Muscle of arm (tissue), 12 donors: ENCODE data around the gene PHRF1. TPM values are rescaled to one million over a fixed set of nuclear protein-coding genes. Genes with fewer than 3 reads are reported as not detected.

Source experiments
- DNase-seq: peaks from one replicate; pipeline ENCODE4 v3.0.0-alpha.2; 2013
- polyA plus RNA-seq, 12 donors: library from polyadenylated mRNA; unstranded; fragments of 120-200 nt; gene quantifications; one replicate each; pipeline ENCODE4 v1.2.1, GENCODE V29; 2013; ENCODE audit not compliant: insufficient read length in 12 of 12

PHRF1 gene
- polyA plus RNA-seq, 12 donors = 13.6 to 31.4 (median 14.8) TPM; not detected in 1

DNA sequence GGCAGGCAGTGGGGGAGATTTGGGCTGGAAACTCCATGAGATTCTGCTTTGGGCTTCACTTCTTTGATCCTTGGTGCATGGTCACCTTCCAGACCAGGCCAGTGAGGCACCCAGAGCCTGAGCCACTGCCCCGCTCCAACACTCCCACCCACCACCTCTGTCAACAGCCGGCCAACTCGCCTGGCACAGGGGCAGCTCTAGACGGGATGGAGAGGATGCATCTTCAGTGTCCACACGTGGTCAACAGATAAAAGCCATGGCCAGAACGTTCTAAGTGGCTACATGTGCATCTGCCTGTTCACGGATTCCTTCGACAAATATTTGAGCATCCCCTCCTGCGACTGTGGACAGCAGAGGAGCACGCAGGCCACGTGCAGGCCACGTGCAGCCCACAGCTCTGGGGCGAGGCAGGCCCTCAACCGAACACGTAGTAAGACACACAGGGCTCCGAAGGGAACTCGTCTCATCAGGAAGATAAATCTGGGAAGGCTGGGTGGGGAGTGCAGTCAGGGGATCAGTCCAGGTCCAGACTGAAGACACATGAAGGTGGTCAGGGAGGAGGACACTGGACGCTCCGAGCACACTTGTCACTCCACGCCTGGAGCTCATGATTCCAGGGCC is 37.7 kb upstream of the PHRF1 start:
- DNase-seq = no peak

DNA sequence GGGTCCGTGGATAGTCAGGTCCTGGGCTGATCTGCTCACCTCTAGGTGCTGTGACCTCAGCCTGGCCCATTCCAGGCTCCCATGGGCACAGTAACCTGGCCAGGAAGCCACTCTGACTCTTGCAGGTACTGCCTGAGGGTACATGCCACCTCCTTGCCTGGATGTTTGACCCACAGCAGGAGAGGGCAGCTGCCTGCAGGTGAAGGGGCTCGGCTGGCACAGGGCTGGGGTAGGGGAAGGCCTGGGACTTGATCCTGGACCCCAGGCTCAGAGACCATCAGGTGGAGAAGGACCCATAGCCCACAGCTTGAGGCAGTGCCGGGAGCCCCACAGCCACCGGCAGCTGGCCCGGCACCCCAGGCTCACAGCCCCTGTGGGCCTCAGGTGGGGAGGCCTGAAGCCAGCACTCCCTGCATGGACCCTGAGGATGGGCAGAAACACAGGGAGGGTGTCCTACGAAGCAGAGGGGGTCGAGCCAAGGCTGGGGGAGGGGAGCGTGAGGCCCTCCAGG is 36.2 kb upstream of the PHRF1 start:
- no peak for DNase-seq

GRCh38 chr11:540583-541432 is 35.5 kb upstream of the PHRF1 start:
- DNase-seq = no peak

- no peak for DNase-seq
These were observed 34.8 kb upstream of the PHRF1 start for GRCh38 chr11:541433-541885.

- no peak for DNase-seq
These were observed 31.5 kb upstream of the PHRF1 start for GRCh38 chr11:544817-545166.

- no peak for DNase-seq
These were observed 31.1 kb upstream of the PHRF1 start for GRCh38 chr11:545171-545570.

DNA sequence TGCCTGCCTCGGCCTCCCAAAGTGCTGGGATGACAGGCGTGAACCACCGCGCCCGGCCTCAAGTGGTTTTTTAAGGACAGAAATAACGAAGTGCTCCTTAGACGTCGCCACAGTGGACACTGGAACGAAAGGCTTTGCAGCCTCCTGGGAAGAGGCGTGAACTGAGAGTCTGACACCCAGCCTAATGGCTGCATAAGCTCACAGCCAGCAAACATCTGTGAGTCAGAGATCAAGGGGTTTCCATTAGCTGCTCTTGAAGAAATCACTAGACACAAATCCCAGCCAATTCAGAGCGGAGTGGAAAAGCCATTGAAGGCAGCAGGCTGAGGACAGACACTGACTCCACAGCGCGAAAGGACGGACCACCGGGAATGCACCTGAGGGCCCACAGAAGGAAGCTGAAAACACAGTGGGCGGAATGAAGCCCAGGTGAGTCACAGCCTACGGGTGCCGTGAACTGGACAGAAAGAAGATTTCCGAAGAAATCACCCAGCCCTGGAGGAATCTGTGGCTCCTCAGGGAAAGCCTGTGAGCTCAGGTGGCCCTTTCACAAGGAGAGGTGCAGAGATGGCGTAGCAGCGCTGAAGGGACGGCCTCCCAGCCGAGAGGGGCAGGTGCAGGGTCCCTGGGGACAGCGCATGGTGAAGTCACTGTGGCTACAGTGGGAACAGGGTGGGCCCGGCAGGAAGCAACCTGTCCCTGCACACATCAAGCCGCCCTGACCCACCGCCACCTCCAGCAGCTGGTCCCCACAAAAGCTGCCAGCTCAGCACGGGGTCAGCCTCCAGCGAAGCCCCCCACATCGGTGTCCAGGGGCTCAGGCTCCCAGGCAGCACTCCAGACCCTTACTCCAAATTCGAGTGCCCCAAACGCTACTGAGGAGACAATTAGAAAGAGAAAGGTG is 27.3 kb upstream of the PHRF1 start:
- DNase-seq = no peak

GRCh38 chr11:550021-550745 is 26.1 kb upstream of the PHRF1 start:
- no peak for DNase-seq

GRCh38 chr11:550746-551085 is 25.6 kb upstream of the PHRF1 start:
- DNase-seq = no peak

GRCh38 chr11:551131-551530 is 25.1 kb upstream of the PHRF1 start:
- no peak for DNase-seq

DNA sequence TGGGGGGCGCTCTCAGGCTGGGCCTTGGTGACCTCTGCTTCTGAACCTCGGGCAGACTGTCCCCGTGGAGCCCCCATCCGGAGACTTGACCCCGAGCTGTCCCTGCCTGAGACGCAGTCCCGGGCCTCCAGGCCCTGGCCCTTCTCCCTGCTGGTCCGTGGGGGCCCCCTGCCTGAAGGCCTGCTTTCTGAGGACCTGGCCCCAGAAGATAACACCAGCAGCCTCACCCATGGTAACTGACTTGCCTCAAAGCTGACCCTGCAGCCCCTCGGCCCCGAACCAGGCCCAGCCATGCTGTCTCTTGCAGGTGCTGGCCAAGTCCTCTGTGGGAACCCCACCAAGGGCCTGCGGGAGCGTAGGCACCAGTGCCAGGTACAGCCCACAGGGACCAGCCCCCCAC is 24.7 kb upstream of the PHRF1 start:
- no peak for DNase-seq

GRCh38 chr11:553083-553987 is 22.9 kb upstream of the PHRF1 start:
- DNase-seq = no peak

DNA sequence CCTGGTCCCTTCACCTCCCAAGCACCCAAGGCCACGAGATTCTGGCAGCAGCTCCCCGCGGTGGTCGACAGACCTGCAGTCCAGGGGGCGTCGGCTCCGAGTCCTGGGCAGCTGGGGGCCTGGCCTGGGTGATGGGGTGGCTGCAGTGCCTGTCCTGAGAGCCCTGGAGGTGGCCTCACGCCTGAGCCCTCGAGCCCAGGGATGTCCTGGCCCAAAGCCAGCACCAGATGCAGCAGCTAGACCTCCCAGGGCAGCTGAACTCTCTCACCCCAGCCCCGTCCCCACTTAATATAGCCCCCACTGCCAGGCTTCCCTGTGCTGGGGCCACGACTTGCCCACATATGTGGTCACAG is 22.3 kb upstream of the PHRF1 start:
- DNase-seq = no peak

- DNase-seq = no peak
These were observed 21.6 kb upstream of the PHRF1 start for GRCh38 chr11:554428-555226.

DNA sequence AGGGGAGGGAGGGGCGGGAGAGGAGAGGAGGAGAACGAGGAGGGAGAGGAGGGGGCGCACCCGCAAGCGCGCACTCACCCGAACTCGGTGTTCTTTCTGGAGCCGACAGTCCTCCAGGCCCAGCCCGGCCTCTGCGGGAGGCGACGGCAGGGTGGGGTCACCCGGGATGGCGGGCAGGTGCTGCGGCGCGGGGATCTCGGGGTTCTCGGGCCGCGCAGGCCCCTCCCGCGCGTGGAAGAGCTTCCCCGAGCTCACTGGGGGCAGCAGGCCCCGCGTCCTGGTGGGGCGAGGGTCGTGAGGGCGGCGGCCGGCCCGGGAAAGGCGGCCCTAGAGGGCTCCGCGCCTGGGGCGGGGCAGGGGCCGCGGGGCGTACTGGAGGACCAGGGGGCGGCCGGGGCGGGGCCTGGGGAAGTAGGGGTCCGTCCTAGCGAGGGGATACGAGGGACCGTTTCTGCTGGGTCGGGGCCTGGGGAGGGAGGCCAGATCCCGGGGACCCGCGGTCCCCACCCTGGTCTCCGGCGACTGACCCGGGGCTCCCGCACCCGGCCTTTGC is 21.0 kb upstream of the PHRF1 start:
- no peak for DNase-seq

DNA sequence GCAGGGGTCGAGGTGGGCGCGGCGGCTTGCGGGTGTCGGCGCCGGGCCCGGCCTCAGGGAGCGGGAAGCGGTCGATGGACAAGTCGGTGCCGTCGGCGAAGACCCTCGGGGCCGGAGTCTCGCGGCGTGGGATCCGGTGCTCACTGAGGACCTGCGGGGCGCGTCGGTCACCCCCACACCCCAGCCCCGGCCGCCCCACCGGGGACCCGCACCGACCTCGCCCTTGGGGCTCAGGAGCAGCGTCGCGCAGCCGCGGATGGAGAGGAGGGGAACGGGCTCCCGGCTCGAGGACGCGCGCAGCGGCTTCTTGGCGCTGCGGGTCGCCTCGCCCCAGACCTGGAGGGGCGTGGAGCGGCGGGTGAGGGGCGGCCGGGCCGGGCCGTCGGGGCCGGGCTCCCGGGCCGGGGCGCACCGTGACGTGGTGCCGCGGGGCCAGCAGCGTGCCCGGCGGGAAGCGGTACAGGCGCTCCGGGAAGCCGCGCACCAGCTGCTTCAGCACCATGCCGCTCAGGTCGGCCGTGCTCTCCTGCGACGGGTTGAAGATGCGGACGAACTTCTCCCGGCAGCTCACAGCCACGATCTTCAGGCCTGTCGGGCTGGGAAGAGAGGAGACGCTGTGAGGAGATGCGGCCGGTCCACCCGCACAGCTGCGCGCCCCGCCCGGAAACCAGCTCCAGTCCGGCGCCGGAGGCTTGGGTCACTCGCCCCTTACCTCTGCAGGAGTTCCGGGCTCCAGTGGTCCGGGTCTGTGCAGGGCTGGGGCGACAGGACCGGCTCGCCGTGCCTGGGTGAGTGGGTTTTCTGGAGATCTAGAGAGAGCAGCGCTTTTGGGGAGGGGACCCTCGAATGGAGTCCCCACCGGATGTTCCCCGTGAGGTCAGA is 20.2 kb upstream of the PHRF1 start:
- DNase-seq = no peak

GRCh38 chr11:556662-557256 is 19.5 kb upstream of the PHRF1 start:
- DNase-seq = no peak
